K562 treated with DMSO at 1 percent for 24 hours (cell line): ENCODE measurements around the gene C12orf42. TPM values are rescaled to one million over a fixed set of nuclear protein-coding genes. Genes with fewer than 3 reads are reported as not detected.

ENCODE experiments used
- total RNA-seq: library from RNA; unstranded; fragments of 300-600 nt; gene quantifications from 2 replicates; pipeline ENCODE4 v1.2.3, GENCODE V29; 2022; ENCODE audit warnings: low read depth; ENCODE audit not compliant: insufficient read depth

C12orf42 gene
- total RNA-seq: not detected in 2 replicates

GRCh38 chr12:103495469-103496456 lies at the start of gene C12orf42:
Gene C12orf42 (minus strand): TSS chr12:103495968. CDS start chr12:103478426, 17,542 bp downstream.

Other genes starting within 250 kb of the C12orf42 start
- gene STAB2, start 91.3 kb upstream of the C12orf42 start, total RNA-seq: not detected in 2 replicates